GM12875 (cell line): ENCODE data around the gene CPE.
"Not testable (repeated sequence)": the region's sequence is repeated elsewhere in the genome, so short reads cannot be mapped to it uniquely, and the experiment has no call there.

ENCODE experiments used
- H3K4me3 ChIP-seq: one replicate; pipeline ENCODE4 v1.5.1; 2011; ENCODE audit warnings: low read depth, low read length, control low read depth
- CTCF ChIP-seq: IDR thresholded peaks from 2 replicates; pipeline ENCODE4 v1.5.1; 2011; ENCODE audit warnings: low read depth, mild to moderate bottlenecking, control low read depth, inconsistent platforms, low read length, moderate library complexity, borderline replicate concordance; ENCODE audit not compliant: insufficient read depth

Gene CPE

GRCh38 chr4:165476214-165477098, 97.6 kb downstream of the CPE start:
- H3K4me3 ChIP-seq: no peak overlapping the region
- no peak for TF ChIP-seq CTCF

GRCh38 chr4:165477799-165478198, 99.0 kb downstream of the CPE start:
- no peak overlapping the region for H3K4me3 ChIP-seq
- TF ChIP-seq CTCF: no peak

GRCh38 chr4:165478260-165478659, 99.5 kb downstream of the CPE start:
- TF ChIP-seq CTCF: no peak
- H3K4me3 ChIP-seq: no peak overlapping the region

GRCh38 chr4:165481053-165481835, 102.4 kb downstream of the CPE start:
- no peak for TF ChIP-seq CTCF
- no peak overlapping the region for H3K4me3 ChIP-seq

- no peak overlapping the region for H3K4me3 ChIP-seq
- TF ChIP-seq CTCF: no peak
These were observed 111.0 kb downstream of the CPE start for GRCh38 chr4:165489786-165490185.

GRCh38 chr4:165492583-165492982, 113.8 kb downstream of the CPE start:
- not testable (repeated sequence) for H3K4me3 ChIP-seq

- no peak overlapping the region for H3K4me3 ChIP-seq
- peak; percentile 70 for TF ChIP-seq CTCF
These were observed 114.6 kb downstream of the CPE start for GRCh38 chr4:165493359-165493758.
